Panc1 (cell line): Measurements from ENCODE around the gene MYCBP2. TPM values are rescaled to one million over a fixed set of nuclear protein-coding genes. Genes with fewer than 3 reads are reported as not detected.

Experiments used
- ATAC-seq: fragments of 200-7000 bp; cut with Tn5 transposase; 2 replicates; pipeline ENCODE4 v1.9.1; 2020; ENCODE audit warnings: mild to moderate bottlenecking, moderate library complexity
- BruUV-seq: library from RNA; stranded (reverse); fragments of 400-500 nt; replicated peaks from 2 replicates; lab custom pipeline; 2021; lab: Mats Ljungman, UMichigan
- CTCF ChIA-PET: fragments of 300-600 bp; sonication (Branson Sonifier 250); formaldehyde crosslinking; loops from one replicate; lab custom pipeline; 2022; ENCODE audit warnings: antibody characterized with exemption; lab: Charles Lee
- POLR2A ChIA-PET: fragments of 300-600 bp; sonication (Branson Sonifier 250); formaldehyde crosslinking; loops from one replicate; lab custom pipeline; 2022; ENCODE audit warnings: antibody characterized with exemption; lab: Charles Lee
- DNase-seq: peaks from one replicate; pipeline ENCODE4 v3.0.0-alpha.2; 2010; ENCODE audit warnings: low read depth, low spot score
- H3K27ac ChIP-seq: 2 replicates; pipeline ENCODE4 v1.5.1; 2011; ENCODE audit warnings: mild to moderate bottlenecking, low read length, inconsistent platforms
- H3K27me3 ChIP-seq: fragments of 200-500 bp; sonication (Bioruptor generic); 2 replicates; pipeline ENCODE4 v1.6.0; 2014; ENCODE audit warnings: low read length, inconsistent platforms; ENCODE audit not compliant: control insufficient read depth, insufficient read depth
- H3K36me3 ChIP-seq: fragments of 200-500 bp; sonication (Bioruptor generic); 2 replicates; pipeline ENCODE4 v1.5.1; 2014; ENCODE audit warnings: inconsistent platforms, mild to moderate bottlenecking, low read length, moderate library complexity; ENCODE audit not compliant: control insufficient read depth, insufficient read depth
- H3K4me1 ChIP-seq: 2 replicates; pipeline ENCODE4 v1.5.1; 2011; ENCODE audit warnings: inconsistent platforms, mild to moderate bottlenecking, low read length, moderate library complexity; ENCODE audit not compliant: control insufficient read depth, insufficient read depth
- H3K4me3 ChIP-seq, 2 experiments: 2 replicates each; pipeline ENCODE4 v1.5.1; 2011 to 2012; ENCODE audit warnings: low read depth in 2 of 2, low read length in 2 of 2, mild to moderate bottlenecking in 2 of 2, inconsistent platforms in 1 of 2, moderate library complexity in 1 of 2
- H3K9me3 ChIP-seq: fragments of 200-500 bp; sonication (Bioruptor generic); 2 replicates; pipeline ENCODE4 v1.5.1; 2014; ENCODE audit warnings: low read depth, mild to moderate bottlenecking, inconsistent platforms, low read length, moderate library complexity; ENCODE audit not compliant: control insufficient read depth, insufficient read depth
- CTCF ChIP-seq: fragments of 450-650 bp; IDR thresholded peaks from 2 replicates; pipeline ENCODE4 v1.5.1; 2017; ENCODE audit warnings: mild to moderate bottlenecking
- POLR2AphosphoS5 ChIP-seq: IDR thresholded peaks from 2 replicates; pipeline ENCODE4 v1.6.1; 2012; ENCODE audit warnings: mild to moderate bottlenecking, low read depth, low read length, moderate library complexity
- REST ChIP-seq, 2 experiments: IDR thresholded peaks; 2 replicates each; pipeline ENCODE4 v1.6.1; 2011 to 2012; ENCODE audit warnings: low read depth in 2 of 2, control low read depth in 1 of 2, low read length in 1 of 2, mild to moderate bottlenecking in 1 of 2, moderate library complexity in 1 of 2; ENCODE audit not compliant: insufficient read depth in 1 of 2
- SIN3A ChIP-seq: IDR thresholded peaks from 2 replicates; pipeline ENCODE4 v1.6.1; 2012; ENCODE audit warnings: low read depth, mild to moderate bottlenecking, low read length, moderate library complexity, borderline replicate concordance; ENCODE audit not compliant: insufficient read depth
- TCF7L2 ChIP-seq: IDR thresholded peaks from 2 replicates; pipeline ENCODE4 v1.6.1; 2011; ENCODE audit warnings: mild to moderate bottlenecking, low read depth, low read length, inconsistent platforms
- in situ Hi-C: cut with HindIII; loops from 2 replicates; pipeline ENCODE4 v1.10.0; 2016; ENCODE audit warnings: low sequenced_read_pairs, low pct_unique_long_range_greater_than_20kb
- intact Hi-C: fragments of 100-400 bp; cut with micrococcal nuclease; formaldehyde crosslinking; loops from one replicate; pipeline ENCODE4 v1.10.0; 2022; ENCODE audit not compliant: unreplicated experiment
- total RNA-seq: library from RNA; stranded (reverse); gene quantifications from one replicate; pipeline ENCODE4 v1.2.1, GENCODE V29; 2021; ENCODE audit not compliant: unreplicated experiment

The MYCBP2 gene
- total RNA-seq, 1 experiment from 2014 or later, result 41.4 TPM

- ChIA-PET POLR2A (no interaction called here), CTCF (no interaction called here)
- no peak overlapping the region for H3K27ac ChIP-seq
- no peak overlapping the region for H3K4me3 ChIP-seq
- peaks cover 2% of the 10 kb centered on the region; the same call in 1 of the 2 replicates for H3K4me1 ChIP-seq
- in situ Hi-C loops, result no loop called here
- ATAC-seq, result no peak
- H3K36me3 ChIP-seq, result no peaks in the 10 kb centered on the region
- intact Hi-C loops, result no loop called here
- no peak for DNase-seq
- H3K9me3 ChIP-seq, result no peaks in the 10 kb centered on the region
- H3K27me3 ChIP-seq, result no peaks in the 10 kb centered on the region
- no TSS peak for BruUV-seq
- TF ChIP-seq CTCF (no peak), TCF7L2 (no peak), REST (IDR thresholded peaks at IDR 0.05; ENCODE audit: insufficient read depth in 1 of 2, low read depth in 2 of 2, low read length in 1 of 2) (no peak), POLR2AphosphoS5 (no peak), SIN3A (no peak)
Observed at GRCh38 chr13:77323858-77324257, 3.0 kb downstream of the MYCBP2 start.

- DNase-seq (no peak), ATAC-seq (no peak)
- ChIA-PET POLR2A (no interaction called here), CTCF (no interaction called here)
- Histone ChIP-seq H3K27ac (no peak overlapping the region), H3K27me3 (no peaks in the 10 kb centered on the region), H3K4me3 (no peak overlapping the region), H3K36me3 (no peaks in the 10 kb centered on the region), H3K4me1 (no peaks in the 10 kb centered on the region), H3K9me3 (no peaks in the 10 kb centered on the region)
- BruUV-seq, result no TSS peak
- intact Hi-C loops, result no loop called here
- no peak for TF ChIP-seq SIN3A
- TF ChIP-seq POLR2AphosphoS5, result no peak
- TF ChIP-seq TCF7L2, result no peak
- no peak for TF ChIP-seq CTCF
- in situ Hi-C loops, result no loop called here
Observed at GRCh38 chr13:77319536-77319935, 7.4 kb downstream of the MYCBP2 start.
